Immature natural killer cell (primary cell): ENCODE data around the gene APOC4. TPM values are rescaled to one million over a fixed set of nuclear protein-coding genes. Genes with fewer than 3 reads are reported as not detected.

Experiments
- DNase-seq, 3 donors: peaks; one replicate each; pipeline ENCODE4 v3.0.0; 2022; ENCODE audit warnings: mixed read lengths in 1 of 3
- H3K27ac Mint-ChIP-seq, 6 donors: one replicate each; pipeline ENCODE4 v1.8.0; 2020; ENCODE audit warnings: mixed read lengths in 6 of 6, mild to moderate bottlenecking in 5 of 6, inconsistent platforms in 4 of 6, moderate library complexity in 3 of 6
- H3K27me3 Mint-ChIP-seq, 3 donors: one replicate each; pipeline ENCODE4 v1.8.0; 2020 to 2021; ENCODE audit warnings: low read depth in 3 of 3, mild to moderate bottlenecking in 3 of 3, mixed read lengths in 3 of 3, moderate library complexity in 3 of 3, inconsistent platforms in 1 of 3
- H3K36me3 Mint-ChIP-seq, 3 donors: one replicate each; pipeline ENCODE4 v1.8.0; 2020; ENCODE audit warnings: mixed read lengths in 3 of 3, inconsistent platforms in 2 of 3, mild to moderate bottlenecking in 2 of 3
- H3K4me1 Mint-ChIP-seq, 2 donors: one replicate each; pipeline ENCODE4 v1.8.0; 2020; ENCODE audit warnings: inconsistent platforms in 2 of 2, mild to moderate bottlenecking in 2 of 2, mixed read lengths in 2 of 2, moderate library complexity in 1 of 2
- H3K4me3 Mint-ChIP-seq, 5 donors: one replicate each; pipeline ENCODE4 v1.8.0; 2020; ENCODE audit warnings: mild to moderate bottlenecking in 5 of 5, mixed read lengths in 5 of 5, inconsistent platforms in 3 of 5, moderate library complexity in 3 of 5
- H3K9me3 Mint-ChIP-seq, 6 donors: one replicate each; pipeline ENCODE4 v1.8.0; 2020; ENCODE audit warnings: mild to moderate bottlenecking in 6 of 6, mixed read lengths in 6 of 6, inconsistent platforms in 4 of 6, moderate library complexity in 3 of 6
- polyA plus RNA-seq, 3 donors: library from polyadenylated mRNA; unstranded; fragments of 300-500 nt; fragmentation: Illumina TruSeq; gene quantifications; one replicate each; pipeline ENCODE4 v1.2.3, GENCODE V29; 2021

Gene APOC4
- polyA plus RNA-seq, 3 donors from 2014 or later: not detected

DNA sequence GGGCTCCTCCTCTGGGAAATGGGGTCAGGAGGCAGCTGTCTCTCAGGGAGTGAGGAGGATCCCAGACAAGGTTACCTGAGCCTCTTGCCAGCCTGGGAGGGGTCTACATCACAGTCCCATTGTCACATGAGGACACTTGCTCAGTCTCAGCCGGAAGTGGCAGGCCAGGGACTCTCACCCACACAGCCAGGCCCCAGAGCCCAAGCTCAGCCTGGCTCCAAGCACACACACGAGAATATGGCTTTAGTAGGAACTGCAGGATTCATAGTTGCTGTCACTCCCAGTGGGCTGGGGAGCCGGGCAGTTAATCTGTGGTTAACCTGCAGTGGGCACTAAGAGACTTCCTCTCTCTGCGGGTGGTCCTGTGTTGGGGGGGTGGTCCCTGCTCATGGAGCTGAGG lies 43.4 kb downstream of the APOC4 start:
- H3K36me3 Mint-ChIP-seq: peaks cover 0 to 11% (median 8%) of the 10 kb centered on the region in 3 donors
- peaks cover 8 to 21% of the 10 kb centered on the region in 2 donors for H3K4me1 Mint-ChIP-seq
- H3K9me3 Mint-ChIP-seq: no peaks in the 10 kb centered on the region
- no peak overlapping the region for H3K4me3 Mint-ChIP-seq
- no peak for DNase-seq
- peak overlapping the region in 5 of 6 donors; percentile 71 to 98 (median 94) for H3K27ac Mint-ChIP-seq
- H3K27me3 Mint-ChIP-seq: peaks cover 0 to 7% (median 2%) of the 10 kb centered on the region in 3 donors

- no peak overlapping the region for H3K4me3 Mint-ChIP-seq
- peak overlapping the region in 2 of 6 donors; percentile 84 to 95 for H3K27ac Mint-ChIP-seq
- H3K9me3 Mint-ChIP-seq: no peaks in the 10 kb centered on the region
- peaks cover 8 to 21% of the 10 kb centered on the region in 2 donors for H3K4me1 Mint-ChIP-seq
- peaks cover 0 to 7% (median 2%) of the 10 kb centered on the region in 3 donors for H3K27me3 Mint-ChIP-seq
- DNase-seq: no peak
- H3K36me3 Mint-ChIP-seq: peaks cover 0 to 11% (median 8%) of the 10 kb centered on the region in 3 donors
These were observed 44.4 kb downstream of the APOC4 start for GRCh38 chr19:44986389-44986788.

GRCh38 chr19:44987148-44987675 lies 45.2 kb downstream of the APOC4 start:
- Mint-ChIP-seq H3K4me1 (peaks cover 8 to 21% of the 10 kb centered on the region in 2 donors), H3K36me3 (peaks cover 0 to 11% (median 11%) of the 10 kb centered on the region in 3 donors), H3K27me3 (peaks cover 0 to 7% (median 2%) of the 10 kb centered on the region in 3 donors), H3K9me3 (no peaks in the 10 kb centered on the region), H3K27ac (peak overlapping the region in 2 of 6 donors; percentile 24 to 42), H3K4me3 (no peak overlapping the region)
- DNase-seq: no peak

GRCh38 chr19:44988273-44988672 lies 46.2 kb downstream of the APOC4 start:
- DNase-seq: no peak
- Mint-ChIP-seq H3K9me3 (no peaks in the 10 kb centered on the region), H3K27ac (no peak overlapping the region), H3K4me3 (no peak overlapping the region), H3K36me3 (peaks cover 0 to 11% (median 11%) of the 10 kb centered on the region in 3 donors), H3K27me3 (peaks cover 0 to 7% (median 2%) of the 10 kb centered on the region in 3 donors), H3K4me1 (peaks cover 8 to 21% of the 10 kb centered on the region in 2 donors)

DNA sequence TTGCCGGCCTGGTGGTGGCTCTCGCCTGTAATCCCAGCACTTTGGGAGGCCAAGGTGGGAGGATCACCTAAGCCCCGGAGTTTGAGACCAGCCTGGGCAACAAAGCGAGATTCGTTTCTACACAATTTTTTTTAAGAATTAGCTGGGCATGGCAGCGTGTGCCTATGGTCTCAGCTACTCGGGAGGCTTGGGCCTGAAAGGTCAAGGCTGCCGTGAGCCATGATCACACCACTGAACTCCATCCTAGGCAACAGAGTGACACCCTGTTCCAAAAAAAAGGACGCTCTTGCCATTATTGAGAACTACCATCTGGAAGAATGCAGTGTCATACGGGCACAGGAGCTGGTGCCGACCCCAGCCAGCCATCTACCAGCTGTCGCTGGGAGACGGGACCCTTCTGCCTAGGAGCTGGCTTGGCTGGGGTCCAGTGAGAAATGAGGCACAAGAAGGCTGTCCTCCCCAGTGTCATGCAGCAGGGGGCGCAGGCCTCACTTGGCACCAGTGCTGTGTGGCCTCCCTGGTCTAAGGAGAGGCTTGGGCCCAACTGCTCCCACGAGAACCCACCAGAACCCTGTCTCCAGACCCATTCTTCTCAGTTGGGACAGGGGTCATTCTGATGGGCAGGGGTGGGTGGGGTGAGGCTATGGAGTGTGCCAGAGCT lies 47.0 kb downstream of the APOC4 start:
- Mint-ChIP-seq H3K27ac (peak overlapping the region in 4 of 6 donors; percentile 4 to 75 (median 26)), H3K9me3 (no peaks in the 10 kb centered on the region), H3K4me3 (no peak overlapping the region), H3K36me3 (peaks cover 0 to 11% (median 10%) of the 10 kb centered on the region in 3 donors), H3K27me3 (peaks cover 0 to 9% (median 2%) of the 10 kb centered on the region in 3 donors), H3K4me1 (peaks cover 7 to 19% of the 10 kb centered on the region in 2 donors)
- DNase-seq: peak; percentile 41 to 58 (median 42)

GRCh38 chr19:44990459-44990858 lies 48.4 kb downstream of the APOC4 start:
- Mint-ChIP-seq H3K9me3 (no peaks in the 10 kb centered on the region), H3K27me3 (peaks cover 0 to 10% (median 3%) of the 10 kb centered on the region in 3 donors), H3K4me1 (peaks cover 1 to 7% of the 10 kb centered on the region in 2 donors), H3K27ac (no peak overlapping the region), H3K36me3 (peaks cover 0 to 8% (median 6%) of the 10 kb centered on the region in 3 donors), H3K4me3 (no peak overlapping the region)
- DNase-seq: no peak

DNA sequence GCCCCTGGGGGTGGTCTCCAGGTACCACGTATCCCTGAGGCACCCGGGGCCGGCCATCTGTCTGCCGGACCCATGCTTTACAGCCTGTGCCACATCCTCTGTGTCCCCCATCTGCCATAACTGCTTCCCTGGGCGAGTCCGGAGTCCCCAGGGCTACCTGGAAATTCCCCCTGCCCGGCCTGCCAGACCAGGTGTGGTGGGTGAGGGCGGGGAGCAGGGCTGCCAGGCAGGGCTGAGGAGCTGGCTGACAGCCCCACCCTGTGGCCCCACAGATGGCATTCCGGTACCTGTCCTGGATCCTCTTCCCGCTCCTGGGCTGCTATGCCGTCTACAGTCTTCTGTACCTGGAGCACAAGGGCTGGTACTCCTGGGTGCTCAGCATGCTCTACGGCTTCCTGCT lies 48.9 kb downstream of the APOC4 start:
- Mint-ChIP-seq H3K4me1 (peaks cover 1 to 2% of the 10 kb centered on the region in 2 donors), H3K9me3 (no peaks in the 10 kb centered on the region)
- no peak for DNase-seq

GRCh38 chr19:44992336-44993163 lies 50.5 kb downstream of the APOC4 start:
- Mint-ChIP-seq H3K4me3 (no peak overlapping the region), H3K27ac (no peak overlapping the region), H3K27me3 (peaks cover 0 to 10% (median 3%) of the 10 kb centered on the region in 3 donors), H3K9me3 (no peaks in the 10 kb centered on the region), H3K36me3 (peaks cover 0 to 8% (median 0%) of the 10 kb centered on the region in 3 donors), H3K4me1 (peaks cover 0 to 1% of the 10 kb centered on the region in 2 donors)
- no peak for DNase-seq

More for the DNA sequence above, 48.9 kb downstream of the APOC4 start:
- Mint-ChIP-seq H3K27ac (no peak overlapping the region), H3K4me3 (no peak overlapping the region), H3K27me3 (peaks cover 0 to 10% (median 3%) of the 10 kb centered on the region in 3 donors), H3K36me3 (peaks cover 0 to 8% (median 2%) of the 10 kb centered on the region in 3 donors)

GRCh38 chr19:44993526-44993925 lies 51.5 kb downstream of the APOC4 start:
- Mint-ChIP-seq H3K36me3 (peaks cover 0 to 8% (median 0%) of the 10 kb centered on the region in 3 donors), H3K27me3 (peaks cover 0 to 8% (median 5%) of the 10 kb centered on the region in 3 donors), H3K4me1 (peaks cover 0 to 1% of the 10 kb centered on the region in 2 donors), H3K4me3 (no peak overlapping the region), H3K27ac (no peak overlapping the region), H3K9me3 (no peaks in the 10 kb centered on the region)
- no peak for DNase-seq

DNA sequence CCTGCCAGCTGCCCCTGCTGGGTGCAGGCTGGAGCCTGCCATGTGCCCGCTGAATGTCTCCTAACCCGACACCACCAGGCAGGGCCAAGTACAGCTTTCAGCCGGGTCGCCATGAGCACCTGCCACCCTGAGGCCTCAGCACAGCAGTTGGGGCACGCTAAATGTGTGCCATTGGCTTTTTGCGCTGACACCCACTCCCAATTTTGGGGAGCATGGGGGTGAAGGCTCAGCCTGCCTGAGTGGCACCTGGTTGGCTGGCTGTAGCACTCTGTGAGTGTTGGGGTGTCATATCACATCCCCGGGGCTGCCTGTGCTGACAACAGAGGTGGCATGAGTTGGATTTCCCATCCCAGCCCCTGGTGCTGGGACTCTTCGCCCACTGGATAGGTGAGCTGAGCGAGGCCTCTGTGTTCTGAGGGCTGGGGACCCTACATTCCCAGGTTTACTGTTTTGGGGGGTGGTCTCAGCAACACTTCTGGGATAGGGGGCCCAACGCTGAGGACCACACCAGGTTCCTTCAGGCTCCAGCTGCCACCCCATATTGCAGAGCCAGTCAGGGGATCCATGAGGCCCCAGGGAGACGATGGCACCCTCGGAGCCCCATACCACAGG lies 52.0 kb downstream of the APOC4 start:
- peaks cover 0 to 1% of the 10 kb centered on the region in 2 donors for H3K4me1 Mint-ChIP-seq
- no peak for DNase-seq
- no peaks in the 10 kb centered on the region for H3K9me3 Mint-ChIP-seq
- no peak overlapping the region for H3K4me3 Mint-ChIP-seq
- peaks cover 0 to 6% (median 0%) of the 10 kb centered on the region in 3 donors for H3K36me3 Mint-ChIP-seq
- no peak overlapping the region for H3K27ac Mint-ChIP-seq
- peaks cover 0 to 5% (median 5%) of the 10 kb centered on the region in 3 donors for H3K27me3 Mint-ChIP-seq

Other genes starting within 250 kb of the APOC4 start
- not detected for gene CEACAM16, start 243.1 kb upstream of the APOC4 start, polyA plus RNA-seq
- 10 to 100 TPM in 2 of 3 donors, 1 to 10 TPM in 1; 5.6 to 10.2 (median 10.2) TPM for gene BCL3, start 193.5 kb upstream of the APOC4 start, polyA plus RNA-seq
- not detected for gene CBLC, start 164.3 kb upstream of the APOC4 start, polyA plus RNA-seq
- gene BCAM, start 133.1 kb upstream of the APOC4 start, polyA plus RNA-seq: not detected
- gene NECTIN2, start 95.9 kb upstream of the APOC4 start, polyA plus RNA-seq: under 1 TPM in 2 of 3 donors, not detected in 1; 0.09 to 0.34 TPM
- gene TOMM40, start 51.0 kb upstream of the APOC4 start, polyA plus RNA-seq: 10 to 100 TPM; 15.5 to 39.7 (median 25.6) TPM
- gene APOE, start 36.4 kb upstream of the APOC4 start, polyA plus RNA-seq: not detected
- under 1 TPM in 1 of 3 donors, not detected in 2; 0.47 TPM for gene APOC1, start 27.6 kb upstream of the APOC4 start, polyA plus RNA-seq
- 1 to 10 TPM in 1 of 3 donors, not detected in 2; 1.4 TPM for gene APOC2, start 3.8 kb downstream of the APOC4 start, polyA plus RNA-seq
- 10 to 100 TPM; 20.8 to 33.1 (median 21.2) TPM for gene CLPTM1, start 13.1 kb downstream of the APOC4 start, polyA plus RNA-seq
- 10 to 100 TPM in 1 of 3 donors, 1 to 10 TPM in 2; 6.0 to 15.4 (median 7.1) TPM for gene RELB, start 59.2 kb downstream of the APOC4 start, polyA plus RNA-seq
- 1 to 10 TPM; 2.7 to 9.0 (median 2.9) TPM for gene CLASRP, start 96.8 kb downstream of the APOC4 start, polyA plus RNA-seq
- gene ZNF296, start 134.2 kb downstream of the APOC4 start, polyA plus RNA-seq: 10 to 100 TPM in 2 of 3 donors, 1 to 10 TPM in 1; 4.0 to 25.6 (median 12.4) TPM
- gene GEMIN7, start 137.0 kb downstream of the APOC4 start, polyA plus RNA-seq: 100 to 1,000 TPM; 120 to 130 (median 123) TPM
- gene PPP1R37, start 150.9 kb downstream of the APOC4 start, polyA plus RNA-seq: 1 to 10 TPM in 1 of 3 donors, under 1 TPM in 1, not detected in 1; 0.37 to 1.1 TPM
- gene NKPD1, start 218.7 kb downstream of the APOC4 start, polyA plus RNA-seq: under 1 TPM in 2 of 3 donors, not detected in 1; 0.18 to 0.43 TPM
- 100 to 1,000 TPM; 132 to 193 (median 166) TPM for gene TRAPPC6A, start 236.0 kb downstream of the APOC4 start, polyA plus RNA-seq
- gene BLOC1S3, start 236.5 kb downstream of the APOC4 start, polyA plus RNA-seq: 10 to 100 TPM in 1 of 3 donors, 1 to 10 TPM in 2; 2.9 to 22.4 (median 8.5) TPM